AG04449 (cell line): ENCODE data around the gene FDXR.

Experiments used
- CTCF ChIA-PET: fragments of 350-600 bp; formaldehyde crosslinking; extraction: SDS; loops from one replicate; lab custom pipeline; 2021; ENCODE audit warnings: antibody characterized with exemption; lab: Yijun Ruan, JAX
- POLR2A ChIA-PET: fragments of 400-600, 350-600 bp; formaldehyde crosslinking; extraction: SDS; loops from one replicate; lab custom pipeline; 2020; ENCODE audit warnings: antibody characterized with exemption, inconsistent platforms; lab: Yijun Ruan, JAX
- DNase-seq: peaks from one replicate; pipeline ENCODE4 v3.0.0-alpha.2; 2010; ENCODE audit warnings: low read depth, low spot score
- H3K4me3 ChIP-seq: 2 replicates; pipeline ENCODE4 v1.5.1; 2011; ENCODE audit warnings: low read depth, mild to moderate bottlenecking, control low read depth, low read length
- TF ChIP-seq, protein P1 (sequence below): IDR thresholded peaks from one replicate; pipeline ENCODE4 v1.5.1; 2011; ENCODE audit warnings: mild to moderate bottlenecking, moderate library complexity, low read length, control low read depth, inconsistent platforms; ENCODE audit not compliant: insufficient read depth; ENCODE audit errors: missing control alignments

FDXR gene

DNA sequence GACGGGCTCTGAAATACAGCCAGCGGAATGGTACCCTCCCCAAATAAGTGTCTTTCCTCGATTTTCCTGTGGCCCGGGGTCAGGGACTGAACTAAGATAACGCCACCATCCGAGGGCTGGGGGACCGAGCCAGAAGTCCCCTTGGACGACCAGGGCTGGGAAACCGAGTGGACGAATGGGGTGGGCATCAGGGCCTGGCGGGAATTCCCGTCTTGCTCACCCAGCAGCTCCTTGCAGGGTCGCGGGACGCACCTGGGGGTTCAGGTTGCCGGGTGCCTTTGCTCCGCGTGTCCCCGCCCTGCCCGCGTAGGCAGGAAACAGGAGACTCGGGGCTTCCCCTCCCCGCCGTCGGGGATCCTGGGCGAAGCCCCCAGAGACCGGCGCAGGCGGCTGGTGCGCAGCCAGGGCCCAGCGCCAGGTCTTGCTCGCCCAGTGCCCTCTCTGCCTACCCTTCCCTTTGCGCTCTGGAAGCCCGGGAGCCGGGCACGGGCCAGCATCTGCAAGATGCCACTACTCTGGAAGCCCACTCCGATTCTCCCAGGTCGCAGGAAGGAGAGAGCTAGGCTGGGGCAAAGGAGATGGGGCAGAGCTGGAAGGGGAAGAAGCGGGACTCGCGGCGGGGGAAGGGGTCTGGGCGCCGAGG is 12.4 kb downstream of the FDXR start:
- POLR2A ChIA-PET = no interaction called here
- no peak overlapping the region for H3K4me3 ChIP-seq
- no peak for DNase-seq
- TF ChIP-seq, protein P1, sequence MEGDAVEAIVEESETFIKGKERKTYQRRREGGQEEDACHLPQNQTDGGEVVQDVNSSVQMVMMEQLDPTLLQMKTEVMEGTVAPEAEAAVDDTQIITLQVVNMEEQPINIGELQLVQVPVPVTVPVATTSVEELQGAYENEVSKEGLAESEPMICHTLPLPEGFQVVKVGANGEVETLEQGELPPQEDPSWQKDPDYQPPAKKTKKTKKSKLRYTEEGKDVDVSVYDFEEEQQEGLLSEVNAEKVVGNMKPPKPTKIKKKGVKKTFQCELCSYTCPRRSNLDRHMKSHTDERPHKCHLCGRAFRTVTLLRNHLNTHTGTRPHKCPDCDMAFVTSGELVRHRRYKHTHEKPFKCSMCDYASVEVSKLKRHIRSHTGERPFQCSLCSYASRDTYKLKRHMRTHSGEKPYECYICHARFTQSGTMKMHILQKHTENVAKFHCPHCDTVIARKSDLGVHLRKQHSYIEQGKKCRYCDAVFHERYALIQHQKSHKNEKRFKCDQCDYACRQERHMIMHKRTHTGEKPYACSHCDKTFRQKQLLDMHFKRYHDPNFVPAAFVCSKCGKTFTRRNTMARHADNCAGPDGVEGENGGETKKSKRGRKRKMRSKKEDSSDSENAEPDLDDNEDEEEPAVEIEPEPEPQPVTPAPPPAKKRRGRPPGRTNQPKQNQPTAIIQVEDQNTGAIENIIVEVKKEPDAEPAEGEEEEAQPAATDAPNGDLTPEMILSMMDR = no peak
- CTCF ChIA-PET = interaction anchor here (2.7 to 20.6 kb wide), 7 partner anchors 9 to 114 kb away, joined by 16 to 692 read pairs (median 90); partner anchors contain the start of genes FDXR, NAT9 and NHERF1

DNA sequence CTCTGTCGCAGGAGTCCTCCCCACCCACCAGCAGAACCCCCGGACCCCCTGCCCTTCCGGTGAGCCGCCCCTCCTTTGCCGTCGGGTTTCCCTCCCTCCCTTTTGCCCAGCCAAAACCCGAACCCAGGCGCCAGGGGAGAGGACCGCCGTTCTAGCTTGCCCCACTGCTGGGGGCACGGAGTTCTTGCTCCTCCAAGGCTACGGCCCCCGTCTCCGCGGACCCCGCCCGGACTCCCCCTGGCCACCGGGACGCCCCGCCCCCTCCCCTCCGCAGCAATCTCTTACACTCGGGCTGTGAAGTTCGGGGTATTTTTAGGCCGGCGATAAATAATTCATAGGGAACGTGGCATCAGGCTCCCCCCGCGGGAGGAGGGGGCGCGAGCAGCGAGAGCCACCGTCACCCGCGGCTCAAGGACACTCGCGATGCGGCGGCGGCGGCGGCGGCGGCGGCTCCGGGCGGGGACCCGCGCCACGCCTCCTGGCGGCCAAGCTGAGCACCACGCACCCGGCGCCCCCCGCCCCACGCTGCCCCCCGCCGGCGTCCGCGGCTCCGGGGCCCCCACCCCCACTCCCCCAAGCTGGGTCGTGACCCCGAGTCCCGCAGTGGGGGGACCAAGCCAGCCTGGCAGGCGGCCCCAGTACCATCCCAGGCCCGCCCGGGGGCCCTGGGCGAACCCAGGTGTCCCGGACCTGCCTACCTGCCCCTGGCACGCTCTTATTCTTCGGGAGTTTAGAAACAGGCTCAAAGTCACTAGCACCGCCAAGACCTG is 13.2 kb downstream of the FDXR start, which contains the start of gene GRIN2C:
GRIN2C (minus strand) TSS at position 427 of the 770 bp plus-strand sequence. CDS start 4,793 bp downstream, outside the sequence.
- DNase-seq = no peak
- TF ChIP-seq, protein P1 = peak; percentile 30
- H3K4me3 ChIP-seq = 0 out of 2 replicates have a peak within 1 kb of the TSS, but pooled peaks have one; percentile 32
- POLR2A ChIA-PET = no interaction called here
- CTCF ChIA-PET = interaction anchor here (1.2 to 20.6 kb wide), 6 partner anchors 10 to 114 kb away, joined by 3 to 692 read pairs (median 122); partner anchors contain the start of gene NHERF1

DNA sequence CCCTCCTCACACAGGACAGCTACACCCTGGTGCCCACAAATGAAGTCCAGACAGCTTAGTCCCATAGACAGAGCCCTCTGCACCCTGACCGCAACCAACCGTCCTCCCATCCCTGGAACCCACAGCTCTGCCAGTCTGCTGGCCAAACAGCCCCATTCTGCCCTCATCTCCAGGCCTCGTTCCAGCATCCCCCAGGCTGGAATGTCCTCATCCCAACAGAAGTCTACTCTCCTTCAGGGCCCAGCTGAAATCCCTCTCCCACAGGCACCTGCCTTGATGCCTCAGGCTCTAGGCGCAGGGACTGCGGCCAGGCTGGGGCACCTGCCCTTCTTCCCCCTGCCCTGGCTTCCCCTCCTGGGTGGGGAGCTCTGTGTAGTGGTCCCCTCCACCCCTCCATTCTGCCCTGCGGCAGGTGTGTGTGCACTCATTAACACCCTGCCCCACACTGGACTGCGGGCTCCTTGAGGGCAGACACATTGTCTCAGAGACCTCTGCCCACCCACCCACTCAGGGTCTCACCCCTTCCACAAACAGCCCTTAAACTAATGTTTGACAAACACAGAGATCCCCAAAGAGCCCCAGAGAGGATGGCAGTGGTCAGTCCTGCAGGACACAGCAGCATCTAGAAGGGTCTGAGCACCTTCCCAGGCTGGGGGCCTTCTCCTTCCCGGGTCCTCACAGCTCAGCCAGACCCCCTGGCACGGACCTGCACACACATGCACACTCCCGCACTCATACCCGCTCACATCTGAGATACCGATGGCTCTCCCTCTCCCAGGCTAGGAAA is 13.9 kb downstream of the FDXR start:
- no peak overlapping the region for H3K4me3 ChIP-seq
- DNase-seq = no peak
- POLR2A ChIA-PET = no interaction called here
- TF ChIP-seq, protein P1 = no peak
- CTCF ChIA-PET = interaction anchor here (1.2 to 20.6 kb wide), 8 partner anchors 11 to 201 kb away, joined by 3 to 692 read pairs (median 32); partner anchors contain the start of gene NHERF1

DNA sequence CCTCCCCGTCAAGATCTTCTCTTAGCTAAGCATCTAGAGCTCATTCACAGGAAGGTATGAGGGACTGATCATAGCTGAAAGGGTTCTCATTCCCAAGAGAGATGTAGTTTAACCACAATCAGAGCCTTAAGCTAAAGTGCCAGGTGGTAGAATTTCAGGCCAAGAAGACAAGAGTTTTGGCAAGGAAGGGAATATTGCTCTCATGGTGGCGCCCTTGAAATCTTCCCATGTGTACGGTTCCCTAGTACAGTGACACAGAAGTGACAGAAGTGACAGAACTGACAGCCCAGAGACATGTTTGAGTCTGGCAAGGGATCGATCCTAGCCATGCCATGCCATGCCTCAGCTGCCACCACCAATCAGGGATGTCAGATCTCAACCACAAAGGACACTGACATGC is 15.6 kb downstream of the FDXR start:
- H3K4me3 ChIP-seq = no peak overlapping the region
- ChIA-PET POLR2A (no interaction called here), CTCF (interaction anchor here (7.6 to 20.6 kb wide), 5 partner anchors 7 to 111 kb away, joined by 58 to 692 read pairs (median 185); partner anchors contain the start of gene NHERF1)
- TF ChIP-seq, protein P1 = no peak
- DNase-seq = no peak

DNA sequence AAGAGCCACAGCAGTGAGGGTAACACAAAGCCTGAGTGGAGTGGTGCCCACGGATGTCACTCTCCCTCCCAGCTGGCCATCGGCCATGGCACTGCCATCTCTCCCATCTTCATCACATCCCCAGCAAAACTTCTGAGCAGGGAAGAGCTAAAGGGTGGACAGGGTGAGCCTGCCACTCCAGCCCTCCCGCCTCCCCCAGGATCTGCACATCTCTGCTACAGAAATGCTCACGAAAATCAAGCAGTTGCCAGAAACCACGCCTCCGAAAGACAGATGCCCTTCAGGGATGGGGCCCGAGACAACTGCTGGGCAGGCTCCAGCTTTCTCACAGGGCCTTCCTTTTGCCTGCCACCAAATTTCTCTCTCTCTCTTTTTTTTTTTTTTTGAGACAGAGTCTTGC is 16.7 kb downstream of the FDXR start:
- H3K4me3 ChIP-seq = no peak overlapping the region
- ChIA-PET CTCF (interaction anchor here (7.6 to 20.6 kb wide), 5 partner anchors 8 to 110 kb away, joined by 58 to 692 read pairs (median 185); partner anchors contain the start of gene NHERF1), POLR2A (no interaction called here)
- DNase-seq = no peak
- TF ChIP-seq, protein P1 = no peak
